HepG2 (cell line): Measurements from ENCODE around the gene TMEM39B. TPM values are rescaled to one million over a fixed set of nuclear protein-coding genes. Genes with fewer than 3 reads are reported as not detected.

Experiments
- ATAC-seq: fragments of 200-7000 bp; cut with Tn5 transposase; 3 replicates; pipeline ENCODE4 v1.9.1; 2020; ENCODE audit warnings: mild to moderate bottlenecking, moderate library complexity
- BruUV-seq: library from RNA; stranded (reverse); fragments of 400-500 nt; replicated peaks from 2 replicates; lab custom pipeline; 2021; lab: Mats Ljungman, UMichigan
- CTCF ChIA-PET: fragments of 300-600 bp; formaldehyde crosslinking; extraction: SDS; loops from one replicate; lab custom pipeline; 2021; ENCODE audit warnings: low total read pairs, inconsistent platforms, low intra/inter-chr PET ratio; lab: Yijun Ruan, JAX
- POLR2A ChIA-PET: fragments of 350-600 bp; sonication (Branson Sonifier 250); formaldehyde crosslinking; loops from one replicate; lab custom pipeline; 2020; ENCODE audit warnings: antibody characterized with exemption, inconsistent platforms; lab: Yijun Ruan, JAX
- DNase-seq: peaks from one replicate; pipeline ENCODE4 v3.0.0-alpha.2; 2015; ENCODE audit warnings: low spot score
- FAIRE-seq: peaks from 3 replicates; lab custom pipeline; 2011; peaks lifted over from hg19 to GRCh38; lab: Jason Lieb, UNC
- H2AFZ ChIP-seq: one replicate; pipeline ENCODE4 v1.6.1; 2011; ENCODE audit warnings: low read length, inconsistent platforms
- H3K27ac ChIP-seq: fragments of 300-600 bp; 3 replicates; pipeline ENCODE4 v1.8.0; 2011; ENCODE audit warnings: mixed run types, mild to moderate bottlenecking, mixed read lengths, low read length, inconsistent platforms; ENCODE audit not compliant: insufficient read depth; ENCODE audit errors: extremely low read length
- H3K27me3 ChIP-seq, 2 experiments: fragments of 200-600 bp in 1 of 2; 2 replicates in 1 of 2; 3 replicates in 1 of 2; pipeline versions ENCODE4 v1.6.0 to v1.8.0; 2011; ENCODE audit warnings: low read length in 2 of 2, mild to moderate bottlenecking in 2 of 2, moderate library complexity in 2 of 2, inconsistent platforms in 1 of 2; ENCODE audit not compliant: insufficient read depth in 2 of 2, control insufficient read depth in 1 of 2
- H3K36me3 ChIP-seq, 2 experiments: fragments of 200-600 bp in 1 of 2; replicated peaks in 1 of 2; 2 replicates in 1 of 2; 3 replicates in 1 of 2; pipeline versions ENCODE4 v1.5.1 to v1.8.0; 2011; ENCODE audit warnings: low read length in 2 of 2, inconsistent platforms in 1 of 2; ENCODE audit not compliant: insufficient read depth in 2 of 2, control insufficient read depth in 1 of 2
- H3K4me1 ChIP-seq: 2 replicates; pipeline ENCODE4 v1.5.1; 2012; ENCODE audit warnings: low read length, inconsistent platforms; ENCODE audit not compliant: insufficient read depth
- H3K4me2 ChIP-seq: 2 replicates; pipeline ENCODE4 v1.6.0; 2011; ENCODE audit warnings: low read depth, low read length, inconsistent platforms
- H3K4me3 ChIP-seq, 3 experiments: fragments of 200-600 bp in 1 of 3; sonication (generic), shearing (Covaris generic) in 1 of 3; replicated peaks in 1 of 3; 2 replicates each; pipeline ENCODE4 v1.5.1; 2011 to 2016; ENCODE audit warnings: low read length in 3 of 3, inconsistent platforms in 2 of 3, low read depth in 2 of 3, mild to moderate bottlenecking in 2 of 3, control low read depth in 1 of 3, mixed read lengths in 1 of 3; ENCODE audit not compliant: insufficient read depth in 1 of 3
- H3K79me2 ChIP-seq: one replicate; pipeline ENCODE4 v1.6.1; 2011; ENCODE audit warnings: low read length, inconsistent platforms; ENCODE audit not compliant: insufficient read depth
- H3K9ac ChIP-seq: 2 replicates; pipeline ENCODE4 v1.6.0; 2011; ENCODE audit warnings: mild to moderate bottlenecking, low read depth, low read length, inconsistent platforms; ENCODE audit not compliant: insufficient read depth
- H3K9me3 ChIP-seq: 2 replicates; pipeline ENCODE4 v1.5.1; 2012; ENCODE audit warnings: mild to moderate bottlenecking, low read length
- H4K20me1 ChIP-seq: 2 replicates; pipeline ENCODE4 v1.6.0; 2011; ENCODE audit warnings: inconsistent platforms, mild to moderate bottlenecking, low read length, moderate library complexity; ENCODE audit not compliant: insufficient read depth
- FOXM1 ChIP-seq: sonication (generic); formaldehyde crosslinking; IDR thresholded peaks from 2 replicates; pipeline ENCODE4 v1.5.0; 2020; ENCODE audit warnings: missing genetic modification reagents
- HOXD1 ChIP-seq: sonication (generic); formaldehyde crosslinking; IDR thresholded peaks from 2 replicates; pipeline ENCODE4 v1.5.0; 2020; ENCODE audit warnings: missing genetic modification reagents
- ISX ChIP-seq: sonication (generic); formaldehyde crosslinking; conservative IDR thresholded peaks from 2 replicates; pipeline ENCODE4 v1.5.0; 2020; ENCODE audit warnings: missing genetic modification reagents
- RBM22 ChIP-seq: fragments of 200-400 bp; formaldehyde crosslinking; optimal IDR thresholded peaks from 2 replicates; pipeline ENCODE3; 2017; ENCODE audit warnings: mild to moderate bottlenecking, low read length, moderate library complexity
- SAP130 ChIP-seq: IDR thresholded peaks from 2 replicates; pipeline ENCODE4 v1.6.1; 2016; ENCODE audit warnings: low read depth
- TCF7 ChIP-seq: sonication (generic); IDR thresholded peaks from 2 replicates; pipeline ENCODE4 v1.6.1; 2016; ENCODE audit warnings: antibody characterized with exemption, low read depth
- U2AF2 ChIP-seq: fragments of 200-400 bp; formaldehyde crosslinking; IDR thresholded peaks from 2 replicates; pipeline ENCODE4 v1.6.1; 2017; ENCODE audit warnings: low read depth, mild to moderate bottlenecking, low read length
- ZC3H4 ChIP-seq: sonication (generic); formaldehyde crosslinking; IDR thresholded peaks from 2 replicates; pipeline ENCODE4 v1.4.0; 2020; ENCODE audit warnings: missing genetic modification reagents, borderline replicate concordance
- ZFY ChIP-seq: sonication (generic); formaldehyde crosslinking; IDR thresholded peaks from 2 replicates; pipeline ENCODE4 v1.4.0; 2020; ENCODE audit warnings: missing genetic modification reagents
- ZNF451 ChIP-seq: sonication (generic); formaldehyde crosslinking; IDR thresholded peaks from 2 replicates; pipeline ENCODE4 v1.5.0; 2020; ENCODE audit warnings: mild to moderate bottlenecking, missing genetic modification reagents
- ZSCAN30 ChIP-seq: sonication (generic); formaldehyde crosslinking; IDR thresholded peaks from 2 replicates; pipeline ENCODE4 v1.5.0; 2020; ENCODE audit warnings: mild to moderate bottlenecking, missing genetic modification reagents
- WGBS: methylation state at CpG from one replicate; pipeline ENCODE4 v1.1.6; 2017; ENCODE audit warnings: low lambda C conversion rate; 5-methylcytosine and 5-hydroxymethylcytosine counted together
- in situ Hi-C: cut with HindIII; loops from 2 replicates; pipeline ENCODE4 v1.10.0; 2017; ENCODE audit warnings: low pct_unique_long_range_greater_than_20kb; ENCODE audit not compliant: extremely low pct_ligation_motif_present
- intact Hi-C: fragments of 100-400 bp; cut with micrococcal nuclease; formaldehyde crosslinking; loops from one replicate; pipeline ENCODE4 v1.10.0; 2022; ENCODE audit not compliant: unreplicated experiment
- polyA plus RNA-seq, 8 experiments: library from polyadenylated mRNA; depleted of rRNA in 3 of 8; stranded (reverse) in 7 of 8; unstranded in 1 of 8; fragments of >200 nt; fragmentation: Illumina TruSeq in 4 of 8; extraction: Trizol in 4 of 8; gene quantifications; 2 replicates each; pipeline versions ENCODE4 v1.2.1 to v1.2.3, GENCODE V29; 2011 to 2016; ENCODE audit warnings: low read depth in 4 of 8, missing spikeins in 1 of 8, mixed read lengths in 1 of 8; ENCODE audit not compliant: insufficient read depth in 1 of 8
- total RNA-seq, 5 experiments: library from RNA; depleted of rRNA; stranded (reverse); fragments of >200 nt; fragmentation: Illumina TruSeq; extraction: Trizol; gene quantifications; 2 replicates each; pipeline ENCODE4 v1.2.3, GENCODE V29; 2016; ENCODE audit warnings: low read depth in 1 of 5
- TF ChIP-seq, protein P1 (sequence below): sonication (generic); formaldehyde crosslinking; IDR thresholded peaks from 2 replicates; pipeline ENCODE4 v1.8.0; 2022; ENCODE audit warnings: mild to moderate bottlenecking, missing genetic modification reagents, moderate library complexity
- TF ChIP-seq, protein P2 (sequence below): sonication (generic); formaldehyde crosslinking; IDR thresholded peaks from 2 replicates; pipeline ENCODE4 v1.4.0; 2020; ENCODE audit warnings: missing genetic modification reagents
- TF ChIP-seq, protein P3 (sequence below): sonication (generic); formaldehyde crosslinking; IDR thresholded peaks from 2 replicates; pipeline ENCODE4 v1.8.0; 2022; ENCODE audit warnings: mild to moderate bottlenecking, missing genetic modification reagents, moderate library complexity

Gene TMEM39B
- total and polyA plus RNA-seq, 2 of the 13 experiments (the other 11 are each of a cell fraction or from before 2014, with no cell fraction given): 4.9 to 10.4 TPM

DNA sequence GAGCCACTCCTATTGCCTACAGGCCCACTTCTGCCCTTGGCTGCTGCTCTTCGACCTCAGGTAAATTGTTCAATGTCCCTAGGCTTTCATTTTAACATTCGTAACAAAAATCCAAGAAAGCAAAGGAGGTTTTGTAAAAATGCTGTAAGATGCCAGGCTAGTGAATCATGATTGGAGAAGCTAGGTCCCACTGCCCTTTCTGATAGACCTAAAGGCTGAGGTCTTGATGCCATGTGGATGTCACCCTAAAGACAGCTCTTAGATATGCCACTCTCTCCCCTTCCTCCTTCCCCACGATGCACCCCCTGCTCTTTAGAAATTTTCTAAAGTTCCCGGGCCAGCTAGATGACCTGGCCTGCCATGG lies 9.9 kb upstream of the TMEM39B start:
- Histone ChIP-seq H4K20me1 (no peaks in the 10 kb centered on the region), H3K4me3 (no peak overlapping the region), H3K4me2 (no peak overlapping the region), H3K9ac (no peak overlapping the region), H3K36me3 (peaks cover 7 to 36% of the 10 kb centered on the region in 2 experiments), H3K9me3 (no peaks in the 10 kb centered on the region), H3K4me1 (peaks cover 10% of the 10 kb centered on the region; the same call in 1 of the 2 replicates), H3K79me2 (no peaks in the 10 kb centered on the region), H3K27me3 (no peaks in the 10 kb centered on the region), H3K27ac (no peak overlapping the region), H2AFZ (no peak overlapping the region)
- ATAC-seq (no peak), DNase-seq (no peak), FAIRE-seq (no peak)
- in situ Hi-C loops: no loop called here
- 94% methylated on average over 4 of the region's 4 CpGs for WGBS
- CTCF ChIA-PET: no interaction called here
- POLR2A ChIA-PET: interaction anchor here (1.5 to 4.4 kb wide), 3 partner anchors 9 to 45 kb away, joined by 3 to 25 read pairs (median 6); partner anchors contain the start of genes KPNA6 and TMEM39B
- TF ChIP-seq ISX (CRISPR knock-in tag) (no peak), RBM22 (no peak), TCF7 (no peak), U2AF2 (no peak), ZSCAN30 (no peak), FOXM1 (CRISPR knock-in tag) (no peak), ZC3H4 (CRISPR knock-in tag) (no peak), ZFY (no peak), ZNF451 (no peak), SAP130 (no peak), HOXD1 (CRISPR knock-in tag) (no peak)
- TF ChIP-seq, protein P1, sequence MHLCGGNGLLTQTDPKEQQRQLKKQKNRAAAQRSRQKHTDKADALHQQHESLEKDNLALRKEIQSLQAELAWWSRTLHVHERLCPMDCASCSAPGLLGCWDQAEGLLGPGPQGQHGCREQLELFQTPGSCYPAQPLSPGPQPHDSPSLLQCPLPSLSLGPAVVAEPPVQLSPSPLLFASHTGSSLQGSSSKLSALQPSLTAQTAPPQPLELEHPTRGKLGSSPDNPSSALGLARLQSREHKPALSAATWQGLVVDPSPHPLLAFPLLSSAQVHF: no peak
- TF ChIP-seq, protein P2, sequence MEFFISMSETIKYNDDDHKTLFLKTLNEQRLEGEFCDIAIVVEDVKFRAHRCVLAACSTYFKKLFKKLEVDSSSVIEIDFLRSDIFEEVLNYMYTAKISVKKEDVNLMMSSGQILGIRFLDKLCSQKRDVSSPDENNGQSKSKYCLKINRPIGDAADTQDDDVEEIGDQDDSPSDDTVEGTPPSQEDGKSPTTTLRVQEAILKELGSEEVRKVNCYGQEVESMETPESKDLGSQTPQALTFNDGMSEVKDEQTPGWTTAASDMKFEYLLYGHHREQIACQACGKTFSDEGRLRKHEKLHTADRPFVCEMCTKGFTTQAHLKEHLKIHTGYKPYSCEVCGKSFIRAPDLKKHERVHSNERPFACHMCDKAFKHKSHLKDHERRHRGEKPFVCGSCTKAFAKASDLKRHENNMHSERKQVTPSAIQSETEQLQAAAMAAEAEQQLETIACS (CRISPR knock-in tag): no peak
- TF ChIP-seq, protein P3, sequence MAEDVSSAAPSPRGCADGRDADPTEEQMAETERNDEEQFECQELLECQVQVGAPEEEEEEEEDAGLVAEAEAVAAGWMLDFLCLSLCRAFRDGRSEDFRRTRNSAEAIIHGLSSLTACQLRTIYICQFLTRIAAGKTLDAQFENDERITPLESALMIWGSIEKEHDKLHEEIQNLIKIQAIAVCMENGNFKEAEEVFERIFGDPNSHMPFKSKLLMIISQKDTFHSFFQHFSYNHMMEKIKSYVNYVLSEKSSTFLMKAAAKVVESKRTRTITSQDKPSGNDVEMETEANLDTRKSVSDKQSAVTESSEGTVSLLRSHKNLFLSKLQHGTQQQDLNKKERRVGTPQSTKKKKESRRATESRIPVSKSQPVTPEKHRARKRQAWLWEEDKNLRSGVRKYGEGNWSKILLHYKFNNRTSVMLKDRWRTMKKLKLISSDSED (CRISPR knock-in tag): no peak
- no TSS peak for BruUV-seq
- intact Hi-C loops: no loop called here
